ENCODE measurements around the gene HOXD10. TPM values are rescaled to one million over a fixed set of nuclear protein-coding genes. Genes with fewer than 3 reads are reported as not detected.
A peak's percentile ranks its signal among the peaks of the same experiment; 100 is the strongest.

The HOXD10 gene
- total and polyA plus RNA-seq, 4 donors: 0.05 to 0.54 TPM; not detected in 2

GRCh38 chr2:176110415-176111308 lies 5.9 kb upstream of the HOXD10 start:
- Histone ChIP-seq H3K9ac (ENCODE audit: insufficient read depth in 1 of 2, low read length in 2 of 2) (no peak overlapping the region), H3K27me3 (ENCODE audit: control insufficient read depth in 3 of 3, insufficient read depth in 3 of 3, low read length in 2 of 3) (peaks cover 38 to 92% (median 88%) of the 10 kb centered on the region in 3 donors), H3K27ac (ENCODE audit: low read depth in 1 of 2, low read length in 1 of 2) (no peak overlapping the region), H3K4me1 (ENCODE audit: control insufficient read depth in 5 of 5, insufficient read depth in 5 of 5, low read length in 5 of 5) (peaks cover 0 to 18% (median 0%) of the 10 kb centered on the region in 5 donors), H3K4me3 (no peak overlapping the region), H3K9me3 (ENCODE audit: control insufficient read depth in 4 of 4, insufficient read depth in 3 of 4, low read length in 3 of 4) (peaks cover 0 to 21% (median 0%) of the 10 kb centered on the region in 4 donors), H3K36me3 (ENCODE audit: control insufficient read depth in 4 of 4, insufficient read depth in 4 of 4, low read length in 4 of 4) (no peaks in the 10 kb centered on the region)
- 21% methylated on average over 7 of the region's 7 CpGs for WGBS, 2 donors
- TF ChIP-seq, protein P1, sequence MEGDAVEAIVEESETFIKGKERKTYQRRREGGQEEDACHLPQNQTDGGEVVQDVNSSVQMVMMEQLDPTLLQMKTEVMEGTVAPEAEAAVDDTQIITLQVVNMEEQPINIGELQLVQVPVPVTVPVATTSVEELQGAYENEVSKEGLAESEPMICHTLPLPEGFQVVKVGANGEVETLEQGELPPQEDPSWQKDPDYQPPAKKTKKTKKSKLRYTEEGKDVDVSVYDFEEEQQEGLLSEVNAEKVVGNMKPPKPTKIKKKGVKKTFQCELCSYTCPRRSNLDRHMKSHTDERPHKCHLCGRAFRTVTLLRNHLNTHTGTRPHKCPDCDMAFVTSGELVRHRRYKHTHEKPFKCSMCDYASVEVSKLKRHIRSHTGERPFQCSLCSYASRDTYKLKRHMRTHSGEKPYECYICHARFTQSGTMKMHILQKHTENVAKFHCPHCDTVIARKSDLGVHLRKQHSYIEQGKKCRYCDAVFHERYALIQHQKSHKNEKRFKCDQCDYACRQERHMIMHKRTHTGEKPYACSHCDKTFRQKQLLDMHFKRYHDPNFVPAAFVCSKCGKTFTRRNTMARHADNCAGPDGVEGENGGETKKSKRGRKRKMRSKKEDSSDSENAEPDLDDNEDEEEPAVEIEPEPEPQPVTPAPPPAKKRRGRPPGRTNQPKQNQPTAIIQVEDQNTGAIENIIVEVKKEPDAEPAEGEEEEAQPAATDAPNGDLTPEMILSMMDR (IDR thresholded peaks at IDR 0.05; ENCODE audit: control extremely low read depth, extremely low read depth): no peak
- ATAC-seq (ENCODE audit: insufficient read depth, low FRiP score) (no peak), DNase-seq (no peak)

- ATAC-seq (ENCODE audit: insufficient read depth, low FRiP score) (no peak), DNase-seq (peak; percentile 76 to 80 (median 77))
- H3K27ac ChIP-seq (ENCODE audit: low read depth in 1 of 2, low read length in 1 of 2): no peak overlapping the region
- H3K27me3 ChIP-seq (ENCODE audit: control insufficient read depth in 3 of 3, insufficient read depth in 3 of 3, low read length in 2 of 3): peaks cover 37 to 92% (median 88%) of the 10 kb centered on the region in 3 donors
- H3K9ac ChIP-seq (ENCODE audit: insufficient read depth in 1 of 2, low read length in 2 of 2): no peak overlapping the region
- no peak overlapping the region for H3K4me3 ChIP-seq
- H3K4me1 ChIP-seq (ENCODE audit: control insufficient read depth in 5 of 5, insufficient read depth in 5 of 5, low read length in 5 of 5): peaks cover 0 to 18% (median 0%) of the 10 kb centered on the region in 5 donors
- 3 to 4% methylated on average over 16 of the region's 16 CpGs for WGBS, 2 donors
- H3K36me3 ChIP-seq (ENCODE audit: control insufficient read depth in 4 of 4, insufficient read depth in 4 of 4, low read length in 4 of 4): no peaks in the 10 kb centered on the region
- TF ChIP-seq, protein P1 (IDR thresholded peaks at IDR 0.05; ENCODE audit: control extremely low read depth, extremely low read depth): no peak
- peaks cover 0 to 21% (median 0%) of the 10 kb centered on the region in 4 donors for H3K9me3 ChIP-seq (ENCODE audit: control insufficient read depth in 4 of 4, insufficient read depth in 3 of 4, low read length in 3 of 4)
Observed at GRCh38 chr2:176111309-176111663, 5.3 kb upstream of the HOXD10 start.

GRCh38 chr2:176111846-176112374 lies 4.7 kb upstream of the HOXD10 start:
- TF ChIP-seq, protein P1 (IDR thresholded peaks at IDR 0.05; ENCODE audit: control extremely low read depth, extremely low read depth): no peak
- H3K9me3 ChIP-seq (ENCODE audit: control insufficient read depth in 4 of 4, insufficient read depth in 3 of 4, low read length in 3 of 4): peaks cover 0 to 19% (median 0%) of the 10 kb centered on the region in 4 donors
- H3K4me3 ChIP-seq: no peak overlapping the region
- H3K27ac ChIP-seq (ENCODE audit: low read depth in 1 of 2, low read length in 1 of 2): no peak overlapping the region
- H3K27me3 ChIP-seq (ENCODE audit: control insufficient read depth in 3 of 3, insufficient read depth in 3 of 3, low read length in 2 of 3): peaks cover 34 to 94% (median 90%) of the 10 kb centered on the region in 3 donors
- no peaks in the 10 kb centered on the region for H3K36me3 ChIP-seq (ENCODE audit: control insufficient read depth in 4 of 4, insufficient read depth in 4 of 4, low read length in 4 of 4)
- H3K9ac ChIP-seq (ENCODE audit: insufficient read depth in 1 of 2, low read length in 2 of 2): no peak overlapping the region
- ATAC-seq (ENCODE audit: insufficient read depth, low FRiP score): no peak
- H3K4me1 ChIP-seq (ENCODE audit: control insufficient read depth in 5 of 5, insufficient read depth in 5 of 5, low read length in 5 of 5): peaks cover 0 to 12% (median 0%) of the 10 kb centered on the region in 5 donors
- WGBS, 2 donors: 4 to 8% methylated on average over 29 of the region's 29 CpGs
- no peak for DNase-seq
